Measurements from ENCODE around the gene ITGB6. TPM values are rescaled to one million over a fixed set of nuclear protein-coding genes. Genes with fewer than 3 reads are reported as not detected.

ITGB6 gene
- total and polyA plus RNA-seq, 2 of the 8 experiments (the other 6 are each of a cell fraction or from before 2014, with no cell fraction given), result not detected

DNA sequence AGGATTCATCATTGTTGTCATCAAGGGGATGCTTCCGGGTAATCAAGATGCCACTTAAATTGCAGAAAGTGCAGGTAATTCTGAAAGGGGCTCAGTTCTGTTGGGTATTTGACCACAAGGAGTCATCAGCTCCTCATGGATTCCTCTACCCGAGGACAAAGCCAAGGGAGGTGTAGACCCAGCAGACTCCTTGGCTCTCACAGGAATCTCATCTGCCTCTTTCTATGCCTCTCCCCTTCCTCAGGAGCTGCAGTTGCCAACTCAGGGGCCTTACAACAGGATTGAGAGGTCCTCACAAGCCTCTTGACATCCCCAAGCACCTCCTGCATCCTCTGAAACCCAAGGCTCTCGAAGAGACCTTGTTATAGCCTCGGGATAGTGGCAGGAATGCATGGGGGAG lies 44.0 kb downstream of the ITGB6 start:
- H3K14ac ChIP-seq (ENCODE audit: insufficient read length), result no peak overlapping the region
- no peaks in the 10 kb centered on the region for H3K23me2 ChIP-seq (ENCODE audit: low read depth, low read length)
- no peaks in the 10 kb centered on the region for H3K79me1 ChIP-seq (ENCODE audit: low read depth, low read length)
- no peak overlapping the region for H2BK12ac ChIP-seq (ENCODE audit: low read depth, low read length)
- H3K27me3 ChIP-seq (replicated peaks in 1 of 4; ENCODE audit: control insufficient read depth in 3 of 4, extremely low read depth in 1 of 4, insufficient read depth in 3 of 4, low read length in 3 of 4), result no peaks in the 10 kb centered on the region
- no peaks in the 10 kb centered on the region for H3K36me3 ChIP-seq (ENCODE audit: control insufficient read depth in 2 of 4, insufficient read depth in 4 of 4, low read length in 3 of 4)
- no peak overlapping the region for H3K56ac ChIP-seq (replicated peaks; ENCODE audit: insufficient read length, low read depth, low read length)
- H4K8ac ChIP-seq (ENCODE audit: extremely low read depth, insufficient read depth, low read length), result no peak overlapping the region
- H3K9me3 ChIP-seq (ENCODE audit: insufficient read depth in 2 of 2, low read depth in 1 of 2, low read length in 1 of 2), result no peaks in the 10 kb centered on the region; a peak in 1 of 4 replicates
- H2BK15ac ChIP-seq (ENCODE audit: low read length), result no peak overlapping the region
- no peak overlapping the region for H3K23ac ChIP-seq (ENCODE audit: insufficient read length)
- DNase-seq (ENCODE audit: low read depth in 1 of 2, low spot score in 2 of 2), result no peak
- no peak overlapping the region for H4K5ac ChIP-seq (ENCODE audit: insufficient read length, low read depth, low read length)
- H3K4me3 ChIP-seq (ENCODE audit: extremely low read depth in 1 of 4, insufficient read depth in 2 of 4, low read depth in 3 of 4, low read length in 4 of 4), result no peak overlapping the region
- H3K4ac ChIP-seq (replicated peaks; ENCODE audit: insufficient read length, low read depth, low read length), result no peak overlapping the region
- no peak overlapping the region for H3K18ac ChIP-seq (ENCODE audit: extremely low read depth, low read length)
- CTCF ChIA-PET (ENCODE audit: partially characterized antibody), result interaction anchor here (0.6 to 1.7 kb wide), 8 partner anchors 10 to 999 kb away, joined by 3 to 9 read pairs (median 4); no protein-coding TSS in a partner anchor
- H2BK5ac ChIP-seq (ENCODE audit: low read depth, low read length), result no peak overlapping the region
- no peak overlapping the region for H2BK120ac ChIP-seq (replicated peaks; ENCODE audit: low read depth, low read length)
- H2BK20ac ChIP-seq (ENCODE audit: low read length), result no peak overlapping the region
- H3K4me2 ChIP-seq (ENCODE audit: insufficient read depth in 1 of 2, low read depth in 2 of 2, low read length in 2 of 2), result no peak overlapping the region
- H3K79me2 ChIP-seq (ENCODE audit: control insufficient read depth in 1 of 2, insufficient read depth in 2 of 2, low read length in 2 of 2), result no peaks in the 10 kb centered on the region
- H4K20me1 ChIP-seq (replicated peaks in 1 of 2; ENCODE audit: control insufficient read depth in 1 of 2, insufficient read depth in 2 of 2, low read length in 2 of 2), result no peaks in the 10 kb centered on the region
- 97% methylated on average over 4 of the region's 4 CpGs; no CpG with 5 or more reads in 1 of the 2 experiments for WGBS, 2 experiments (ENCODE audit: extremely low coverage in 1 of 2, insufficient coverage in 1 of 2, insufficient read length in 1 of 2, insufficient replicate concordance in 2 of 2, low coverage in 1 of 2, low lambda C conversion rate in 2 of 2, missing lambda C conversion rate in 1 of 2)
- H3K27ac ChIP-seq (ENCODE audit: low read depth, low read length), result no peak overlapping the region
- no peak for FAIRE-seq
- H2AFZ ChIP-seq (ENCODE audit: low read length), result no peak overlapping the region
- H3K9ac ChIP-seq (replicated peaks in 1 of 4; ENCODE audit: extremely low read depth in 1 of 4, low read depth in 3 of 4, low read length in 3 of 4), result no peak overlapping the region
- H3K4me1 ChIP-seq (replicated peaks in 1 of 4; ENCODE audit: control insufficient read depth in 3 of 4, insufficient read depth in 4 of 4, low read length in 3 of 4), result peaks cover 0 to 3% (median 0%) of the 10 kb centered on the region in 4 experiments; a peak in 1 of 7 replicates
- H2AK5ac ChIP-seq (ENCODE audit: low read depth, low read length), result no peak overlapping the region
- no peak overlapping the region for H4K91ac ChIP-seq (replicated peaks; ENCODE audit: insufficient read length, low read length)
- POLR2A ChIA-PET (ENCODE audit: partially characterized antibody), result interaction anchor here (0.7 kb wide), 1 partner anchor 44 kb away, joined by 3 read pairs; the partner anchor contains the start of gene ITGB6

All from H1 (cell line).